ENCODE results near the gene TANGO2.

TANGO2 gene

GRCh38 chr22:19979712-19980493 lies 41.0 kb upstream of the TANGO2 start:
- TF ChIP-seq, protein P1, sequence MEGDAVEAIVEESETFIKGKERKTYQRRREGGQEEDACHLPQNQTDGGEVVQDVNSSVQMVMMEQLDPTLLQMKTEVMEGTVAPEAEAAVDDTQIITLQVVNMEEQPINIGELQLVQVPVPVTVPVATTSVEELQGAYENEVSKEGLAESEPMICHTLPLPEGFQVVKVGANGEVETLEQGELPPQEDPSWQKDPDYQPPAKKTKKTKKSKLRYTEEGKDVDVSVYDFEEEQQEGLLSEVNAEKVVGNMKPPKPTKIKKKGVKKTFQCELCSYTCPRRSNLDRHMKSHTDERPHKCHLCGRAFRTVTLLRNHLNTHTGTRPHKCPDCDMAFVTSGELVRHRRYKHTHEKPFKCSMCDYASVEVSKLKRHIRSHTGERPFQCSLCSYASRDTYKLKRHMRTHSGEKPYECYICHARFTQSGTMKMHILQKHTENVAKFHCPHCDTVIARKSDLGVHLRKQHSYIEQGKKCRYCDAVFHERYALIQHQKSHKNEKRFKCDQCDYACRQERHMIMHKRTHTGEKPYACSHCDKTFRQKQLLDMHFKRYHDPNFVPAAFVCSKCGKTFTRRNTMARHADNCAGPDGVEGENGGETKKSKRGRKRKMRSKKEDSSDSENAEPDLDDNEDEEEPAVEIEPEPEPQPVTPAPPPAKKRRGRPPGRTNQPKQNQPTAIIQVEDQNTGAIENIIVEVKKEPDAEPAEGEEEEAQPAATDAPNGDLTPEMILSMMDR (IDR thresholded peaks at IDR 0.05; ENCODE audit: low read depth, low read length, missing control alignments) = no peak
- in situ Hi-C loops (cut with HindIII; ENCODE audit: low sequenced_read_pairs) = no loop called here
- H3K4me3 ChIP-seq (ENCODE audit: low read depth, low read length) = no peak overlapping the region
- no peak for DNase-seq (ENCODE audit: low read depth)

- no peak overlapping the region for H3K4me3 ChIP-seq (ENCODE audit: low read depth, low read length)
- DNase-seq (ENCODE audit: low read depth) = no peak
- in situ Hi-C loops (cut with HindIII; ENCODE audit: low sequenced_read_pairs) = no loop called here
- TF ChIP-seq, protein P1 (IDR thresholded peaks at IDR 0.05; ENCODE audit: low read depth, low read length, missing control alignments) = no peak
These were observed 40.1 kb upstream of the TANGO2 start for GRCh38 chr22:19980766-19981165.

DNA sequence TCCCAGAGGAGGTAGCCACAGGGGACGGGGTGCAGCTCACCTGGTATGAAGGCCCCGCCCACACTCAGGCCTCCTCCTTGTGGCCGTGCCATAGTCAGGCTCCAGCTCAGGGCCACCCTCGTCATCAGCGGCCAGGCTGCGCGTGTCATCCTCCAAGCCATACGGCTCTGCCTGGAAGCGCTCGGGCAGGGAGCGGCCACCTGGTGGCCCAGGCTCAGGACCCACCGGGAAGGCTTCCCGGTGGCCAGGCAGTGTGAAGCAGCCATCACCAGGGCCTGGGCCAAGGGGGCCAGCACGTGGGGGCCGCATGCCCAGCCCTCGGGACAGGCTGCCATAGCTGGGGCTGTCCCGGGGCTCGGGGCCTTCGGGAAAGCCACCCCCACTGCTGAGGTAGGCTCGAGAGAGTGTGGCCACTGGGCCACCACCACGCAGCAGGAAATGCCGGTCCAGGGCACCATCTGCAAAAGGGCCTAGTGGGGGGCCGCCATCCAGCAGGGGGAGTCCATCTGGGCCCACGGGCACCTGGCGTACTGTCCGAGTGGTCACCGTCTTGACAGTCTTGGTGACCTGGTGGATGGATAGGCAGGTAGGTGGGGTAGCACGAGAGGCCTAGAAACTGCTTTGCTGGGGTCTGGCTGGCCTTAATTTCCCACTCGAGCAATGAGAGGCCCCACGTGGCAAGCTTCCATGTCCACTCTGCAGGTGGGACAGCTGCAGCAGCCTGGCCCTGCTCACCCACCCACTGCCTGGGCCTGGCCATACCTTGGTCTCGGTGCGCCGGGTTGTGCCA lies 39.5 kb upstream of the TANGO2 start:
- no peak overlapping the region for H3K4me3 ChIP-seq (ENCODE audit: low read depth, low read length)
- in situ Hi-C loops (cut with HindIII; ENCODE audit: low sequenced_read_pairs) = no loop called here
- no peak for DNase-seq (ENCODE audit: low read depth)
- TF ChIP-seq, protein P1 (IDR thresholded peaks at IDR 0.05; ENCODE audit: low read depth, low read length, missing control alignments) = no peak

DNA sequence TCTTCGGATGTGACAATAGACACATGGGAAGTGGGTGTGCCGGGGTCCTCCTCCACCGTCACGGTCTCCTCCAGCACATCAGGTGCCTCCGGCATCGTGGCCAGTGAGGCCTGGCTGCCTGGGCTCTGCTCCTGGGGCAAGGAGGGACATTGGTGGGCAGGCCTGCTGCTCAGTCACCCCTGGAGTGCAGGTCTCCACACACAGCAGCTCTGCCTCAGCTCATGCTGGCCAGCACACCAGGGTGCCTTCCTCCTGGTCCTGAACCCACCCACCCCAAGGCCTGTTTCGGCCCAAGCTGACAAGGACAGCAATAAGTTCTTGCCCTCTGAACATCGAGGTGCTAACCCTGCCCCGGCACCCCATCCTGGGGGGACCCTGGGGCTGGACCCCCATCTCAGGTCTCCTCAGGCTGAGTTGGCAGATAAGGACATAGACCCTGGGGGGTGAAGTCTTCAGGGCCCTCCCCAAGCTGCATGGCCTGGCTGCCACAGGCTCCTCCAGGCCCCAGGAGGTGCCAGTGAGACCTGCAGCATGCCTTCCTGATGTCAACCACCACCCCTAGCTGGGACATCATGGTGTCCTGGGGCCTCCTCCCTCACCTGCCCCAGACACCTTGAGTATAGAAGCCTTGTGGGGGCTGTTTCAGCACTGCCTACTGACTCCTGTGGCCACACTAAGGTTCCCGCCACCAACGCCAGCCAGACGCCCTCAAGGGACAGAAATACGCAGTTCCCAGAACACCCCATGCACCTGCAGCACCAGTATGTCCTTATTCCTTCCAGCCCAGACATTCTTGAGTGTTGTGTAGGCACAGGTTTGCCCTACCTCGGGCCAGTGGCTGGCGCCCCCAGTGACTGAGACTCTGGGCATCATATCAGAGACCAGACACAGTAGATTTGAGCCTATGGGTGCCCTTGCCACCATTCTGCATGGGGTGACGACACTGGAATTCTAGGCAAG lies 38.7 kb upstream of the TANGO2 start:
- in situ Hi-C loops (cut with HindIII; ENCODE audit: low sequenced_read_pairs) = no loop called here
- TF ChIP-seq, protein P1 (IDR thresholded peaks at IDR 0.05; ENCODE audit: low read depth, low read length, missing control alignments) = no peak
- H3K4me3 ChIP-seq (ENCODE audit: low read depth, low read length) = no peak overlapping the region
- no peak for DNase-seq (ENCODE audit: low read depth)

- TF ChIP-seq, protein P1 (IDR thresholded peaks at IDR 0.05; ENCODE audit: low read depth, low read length, missing control alignments) = no peak
- in situ Hi-C loops (cut with HindIII; ENCODE audit: low sequenced_read_pairs) = no loop called here
- no peak overlapping the region for H3K4me3 ChIP-seq (ENCODE audit: low read depth, low read length)
- no peak for DNase-seq (ENCODE audit: low read depth)
These were observed 37.8 kb upstream of the TANGO2 start for GRCh38 chr22:19982991-19983578.

GRCh38 chr22:19983741-19984140 lies 37.2 kb upstream of the TANGO2 start:
- in situ Hi-C loops (cut with HindIII; ENCODE audit: low sequenced_read_pairs) = no loop called here
- TF ChIP-seq, protein P1 (IDR thresholded peaks at IDR 0.05; ENCODE audit: low read depth, low read length, missing control alignments) = no peak
- H3K4me3 ChIP-seq (ENCODE audit: low read depth, low read length) = no peak overlapping the region
- DNase-seq (ENCODE audit: low read depth) = no peak

All from astrocyte of the cerebellum (primary cell).